ENCODE data around the gene CYB5B.

Gene CYB5B

GRCh38 chr16:69482410-69482991 lies 58.1 kb downstream of the CYB5B start:
- FAIRE-seq: no peak
- no peak for DNase-seq (ENCODE audit: insufficient read length, low spot score)

- no peak for FAIRE-seq
- no peak for DNase-seq (ENCODE audit: insufficient read length, low spot score)
Observed at GRCh38 chr16:69483611-69484010, 59.2 kb downstream of the CYB5B start.

- DNase-seq (ENCODE audit: insufficient read length, low spot score) (no peak), FAIRE-seq (no peak)
Observed at GRCh38 chr16:69485361-69485760, 60.9 kb downstream of the CYB5B start.

- FAIRE-seq: no peak
- no peak for DNase-seq (ENCODE audit: insufficient read length, low spot score)
Observed at GRCh38 chr16:69485816-69486215, 61.4 kb downstream of the CYB5B start.

- DNase-seq (ENCODE audit: insufficient read length, low spot score) (no peak), FAIRE-seq (no peak)
Observed at GRCh38 chr16:69486272-69486671, 61.9 kb downstream of the CYB5B start.

- no peak for FAIRE-seq
- DNase-seq (ENCODE audit: insufficient read length, low spot score): no peak
Observed at GRCh38 chr16:69486724-69487123, 62.3 kb downstream of the CYB5B start.

- DNase-seq (ENCODE audit: insufficient read length, low spot score): no peak
- FAIRE-seq: peak; percentile 23
Observed at GRCh38 chr16:69490707-69491324, 66.4 kb downstream of the CYB5B start.

GRCh38 chr16:69494991-69495392 lies 70.6 kb downstream of the CYB5B start:
- DNase-seq (ENCODE audit: insufficient read length, low spot score): no peak
- FAIRE-seq: peak; percentile 11

GRCh38 chr16:69495821-69496220 lies 71.4 kb downstream of the CYB5B start:
- no peak for FAIRE-seq
- DNase-seq (ENCODE audit: insufficient read length, low spot score): no peak

GRCh38 chr16:69496376-69496775 lies 72.0 kb downstream of the CYB5B start:
- no peak for DNase-seq (ENCODE audit: insufficient read length, low spot score)
- no peak for FAIRE-seq

GRCh38 chr16:69496896-69497295 lies 72.5 kb downstream of the CYB5B start:
- DNase-seq (ENCODE audit: insufficient read length, low spot score): no peak
- FAIRE-seq: no peak

- FAIRE-seq: no peak
- DNase-seq (ENCODE audit: insufficient read length, low spot score): no peak
Observed at GRCh38 chr16:69497876-69498596, 73.6 kb downstream of the CYB5B start.

GRCh38 chr16:69498926-69499325 lies 74.5 kb downstream of the CYB5B start:
- FAIRE-seq: no peak

GRCh38 chr16:69499541-69500230 lies 75.3 kb downstream of the CYB5B start:
- no peak for DNase-seq (ENCODE audit: insufficient read length, low spot score)
- no peak for FAIRE-seq

More at GRCh38 chr16:69498926-69499325, 74.5 kb downstream of the CYB5B start:
- no peak for DNase-seq (ENCODE audit: insufficient read length, low spot score)

- no peak for DNase-seq (ENCODE audit: insufficient read length, low spot score)
- FAIRE-seq: no peak
Observed at GRCh38 chr16:69500496-69500895, 76.1 kb downstream of the CYB5B start.

GRCh38 chr16:69501956-69502745 lies 77.7 kb downstream of the CYB5B start:
- FAIRE-seq: peak; percentile 83
- no peak for DNase-seq (ENCODE audit: insufficient read length, low spot score)

- FAIRE-seq (no peak), DNase-seq (ENCODE audit: insufficient read length, low spot score) (no peak)
Observed at GRCh38 chr16:69503244-69503643, 78.8 kb downstream of the CYB5B start.

- FAIRE-seq (no peak), DNase-seq (ENCODE audit: insufficient read length, low spot score) (no peak)
Observed at GRCh38 chr16:69508033-69508755, 83.8 kb downstream of the CYB5B start.

- DNase-seq (ENCODE audit: insufficient read length, low spot score) (no peak), FAIRE-seq (no peak)
Observed at GRCh38 chr16:69509125-69509524, 84.7 kb downstream of the CYB5B start.

GRCh38 chr16:69511651-69512050 lies 87.2 kb downstream of the CYB5B start:
- DNase-seq (ENCODE audit: insufficient read length, low spot score): no peak
- FAIRE-seq: no peak
